ENCODE results near the gene MED27. TPM values are rescaled to one million over a fixed set of nuclear protein-coding genes. Genes with fewer than 3 reads are reported as not detected.
A peak's percentile ranks its signal among the peaks of the same experiment; 100 is the strongest.

MED27 gene
- total RNA-seq, 1 donor from 2014 or later, result 31.3 TPM

DNA sequence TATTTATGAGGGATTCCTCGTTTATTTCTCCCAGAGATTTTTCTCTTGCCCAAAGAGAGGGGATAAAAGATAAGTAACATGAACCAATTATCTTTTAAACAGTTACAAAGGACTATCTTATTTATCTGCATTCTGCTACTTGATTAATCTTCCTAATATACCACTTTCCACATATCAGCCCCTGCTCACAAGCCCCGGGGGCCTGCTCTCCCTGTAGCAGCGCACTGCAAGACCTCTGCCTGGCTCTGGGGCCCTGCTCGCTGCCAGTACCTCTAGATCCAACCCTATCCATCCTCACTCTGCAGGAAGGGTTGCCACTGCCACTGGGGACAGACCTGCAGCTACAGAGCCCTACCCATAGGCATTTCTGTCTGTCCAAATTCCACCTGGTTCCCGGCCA lies 75.3 kb downstream of the MED27 start:
- Mint-ChIP-seq H3K9me3 (no peaks in the 10 kb centered on the region), H3K27me3 (ENCODE audit: low read depth) (no peaks in the 10 kb centered on the region), H3K4me1 (peaks cover 19% of the 10 kb centered on the region), H3K36me3 (ENCODE audit: low read depth) (no peaks in the 10 kb centered on the region), H3K27ac (ENCODE audit: unreplicated experiment) (peak overlapping the region; percentile 8), H3K4me3 (no peak overlapping the region)
- TF ChIP-seq, protein P1, sequence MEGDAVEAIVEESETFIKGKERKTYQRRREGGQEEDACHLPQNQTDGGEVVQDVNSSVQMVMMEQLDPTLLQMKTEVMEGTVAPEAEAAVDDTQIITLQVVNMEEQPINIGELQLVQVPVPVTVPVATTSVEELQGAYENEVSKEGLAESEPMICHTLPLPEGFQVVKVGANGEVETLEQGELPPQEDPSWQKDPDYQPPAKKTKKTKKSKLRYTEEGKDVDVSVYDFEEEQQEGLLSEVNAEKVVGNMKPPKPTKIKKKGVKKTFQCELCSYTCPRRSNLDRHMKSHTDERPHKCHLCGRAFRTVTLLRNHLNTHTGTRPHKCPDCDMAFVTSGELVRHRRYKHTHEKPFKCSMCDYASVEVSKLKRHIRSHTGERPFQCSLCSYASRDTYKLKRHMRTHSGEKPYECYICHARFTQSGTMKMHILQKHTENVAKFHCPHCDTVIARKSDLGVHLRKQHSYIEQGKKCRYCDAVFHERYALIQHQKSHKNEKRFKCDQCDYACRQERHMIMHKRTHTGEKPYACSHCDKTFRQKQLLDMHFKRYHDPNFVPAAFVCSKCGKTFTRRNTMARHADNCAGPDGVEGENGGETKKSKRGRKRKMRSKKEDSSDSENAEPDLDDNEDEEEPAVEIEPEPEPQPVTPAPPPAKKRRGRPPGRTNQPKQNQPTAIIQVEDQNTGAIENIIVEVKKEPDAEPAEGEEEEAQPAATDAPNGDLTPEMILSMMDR (conservative IDR thresholded peaks at IDR 0.05), result no peak
- no peak for DNase-seq (ENCODE audit: low read depth, low spot score)

DNA sequence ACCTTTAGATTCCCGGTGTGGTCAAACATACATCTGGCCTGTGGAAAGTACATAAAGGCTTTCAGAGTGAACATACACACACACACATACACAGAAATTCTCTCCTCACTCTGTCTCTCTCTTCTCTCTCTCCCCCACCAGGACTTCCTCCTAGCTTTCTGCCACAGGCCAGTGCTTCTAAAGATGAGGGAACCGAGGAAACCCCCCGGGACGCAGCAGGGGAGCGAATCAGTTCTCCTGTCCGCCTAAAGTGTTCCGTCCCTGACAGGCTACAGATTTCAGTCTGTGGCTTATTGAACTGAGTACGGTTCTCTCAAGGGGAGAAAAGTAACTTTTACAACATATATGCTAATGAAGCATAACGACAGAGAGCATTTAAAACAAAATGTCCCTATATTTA lies 75.8 kb downstream of the MED27 start:
- no peak for DNase-seq (ENCODE audit: low read depth, low spot score)
- Mint-ChIP-seq H3K36me3 (ENCODE audit: low read depth) (no peaks in the 10 kb centered on the region), H3K4me3 (no peak overlapping the region), H3K4me1 (peaks cover 20% of the 10 kb centered on the region), H3K9me3 (no peaks in the 10 kb centered on the region), H3K27ac (ENCODE audit: unreplicated experiment) (no peak overlapping the region), H3K27me3 (ENCODE audit: low read depth) (no peaks in the 10 kb centered on the region)
- TF ChIP-seq, protein P1 (conservative IDR thresholded peaks at IDR 0.05), result no peak

DNA sequence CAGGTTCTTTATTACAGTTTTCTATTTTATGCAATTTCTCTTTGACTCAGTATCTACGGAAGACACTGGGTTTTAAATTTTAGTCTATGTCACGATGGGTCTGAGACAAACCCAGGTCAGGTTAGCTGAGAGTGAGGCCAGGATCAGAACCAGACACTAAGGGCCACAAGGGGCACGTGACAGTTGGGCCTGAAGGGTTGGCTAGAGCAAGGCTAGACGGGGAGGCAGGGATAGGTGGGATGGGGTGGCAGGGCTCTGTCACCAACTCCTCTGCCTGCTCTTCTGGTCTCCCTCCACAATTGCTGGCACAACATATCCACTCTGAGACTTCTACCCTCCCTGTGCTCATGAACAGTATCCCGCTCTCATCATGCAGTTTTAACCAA lies 76.4 kb downstream of the MED27 start:
- H3K27ac Mint-ChIP-seq (ENCODE audit: unreplicated experiment), result no peak overlapping the region
- H3K4me3 Mint-ChIP-seq, result no peak overlapping the region
- peaks cover 20% of the 10 kb centered on the region for H3K4me1 Mint-ChIP-seq
- H3K9me3 Mint-ChIP-seq, result no peaks in the 10 kb centered on the region
- H3K36me3 Mint-ChIP-seq (ENCODE audit: low read depth), result no peaks in the 10 kb centered on the region
- TF ChIP-seq, protein P1 (conservative IDR thresholded peaks at IDR 0.05), result no peak
- DNase-seq (ENCODE audit: low read depth, low spot score), result no peak
- no peaks in the 10 kb centered on the region for H3K27me3 Mint-ChIP-seq (ENCODE audit: low read depth)

DNA sequence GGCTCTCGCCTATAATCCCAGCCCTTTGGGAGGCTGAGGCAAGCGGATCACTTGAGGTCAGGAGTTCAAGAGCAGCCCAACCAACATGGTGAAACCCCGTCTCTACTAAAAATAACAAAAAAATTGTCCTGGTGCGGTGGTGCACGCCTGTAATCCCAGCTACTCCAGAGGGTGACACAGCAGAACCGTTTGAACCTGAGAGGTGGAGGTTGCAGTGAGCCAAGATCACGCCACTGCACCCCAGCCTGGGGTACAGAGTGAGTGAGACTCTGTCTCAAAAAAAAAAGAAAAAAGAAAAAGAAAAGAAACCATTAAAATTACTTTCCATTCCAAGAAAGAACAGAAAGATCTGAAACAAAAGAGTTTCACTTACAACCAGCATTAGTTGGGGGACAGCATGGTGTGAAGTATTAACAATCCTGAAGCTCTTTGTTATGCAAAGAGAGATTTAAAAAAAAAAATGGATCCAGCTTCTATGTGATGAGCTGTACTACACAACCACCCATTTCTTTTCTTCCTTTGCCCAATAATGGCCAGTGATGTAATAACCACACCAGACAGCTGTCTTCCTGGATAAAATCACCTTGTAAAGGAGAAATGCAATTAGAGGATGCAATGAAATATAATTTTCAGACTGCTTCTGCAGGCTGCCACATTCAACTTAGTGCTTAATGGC lies 76.9 kb downstream of the MED27 start:
- no peaks in the 10 kb centered on the region for H3K36me3 Mint-ChIP-seq (ENCODE audit: low read depth)
- H3K27ac Mint-ChIP-seq (ENCODE audit: unreplicated experiment), result no peak overlapping the region
- H3K27me3 Mint-ChIP-seq (ENCODE audit: low read depth), result no peaks in the 10 kb centered on the region
- no peaks in the 10 kb centered on the region for H3K9me3 Mint-ChIP-seq
- H3K4me3 Mint-ChIP-seq, result no peak overlapping the region
- TF ChIP-seq, protein P1 (conservative IDR thresholded peaks at IDR 0.05), result no peak
- peaks cover 20% of the 10 kb centered on the region for H3K4me1 Mint-ChIP-seq
- DNase-seq (ENCODE audit: low read depth, low spot score), result no peak

DNA sequence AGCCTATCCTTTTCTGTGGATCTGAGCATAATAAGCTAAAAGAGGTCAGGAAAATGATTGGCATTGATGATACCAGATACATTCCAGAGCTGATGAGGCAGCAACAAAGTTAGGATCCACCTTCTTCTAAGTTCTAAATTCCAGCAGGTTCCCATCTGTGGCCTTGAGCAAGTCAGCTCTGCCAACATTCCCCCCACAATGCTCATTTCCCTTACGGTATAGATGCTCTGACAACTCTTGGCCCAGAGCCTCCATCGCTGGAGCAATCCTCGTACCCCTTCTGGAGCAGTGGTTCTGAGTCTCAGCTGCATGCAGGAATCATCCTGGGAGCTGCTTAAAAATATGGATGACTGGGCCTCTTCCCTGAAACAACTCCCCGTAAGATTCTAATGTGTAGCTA lies 78.1 kb downstream of the MED27 start:
- no peak overlapping the region for H3K27ac Mint-ChIP-seq (ENCODE audit: unreplicated experiment)
- no peaks in the 10 kb centered on the region for H3K27me3 Mint-ChIP-seq (ENCODE audit: low read depth)
- H3K4me3 Mint-ChIP-seq, result no peak overlapping the region
- no peak for DNase-seq (ENCODE audit: low read depth, low spot score)
- H3K9me3 Mint-ChIP-seq, result no peaks in the 10 kb centered on the region
- TF ChIP-seq, protein P1 (conservative IDR thresholded peaks at IDR 0.05), result no peak
- H3K4me1 Mint-ChIP-seq, result peaks cover 14% of the 10 kb centered on the region
- H3K36me3 Mint-ChIP-seq (ENCODE audit: low read depth), result no peaks in the 10 kb centered on the region

All from neural crest cell (in vitro differentiated cells).